HG03354 (cell line): ENCODE measurements around the gene EDC3.
"Not testable (repeated sequence)": the region's sequence is repeated elsewhere in the genome, so short reads cannot be mapped to it uniquely, and the experiment has no call there.

ENCODE experiments used
- ATAC-seq: cut with Tn5 transposase; IDR thresholded peaks from one replicate; pipeline ENCODE4 v1.9.1; 2021; ENCODE audit warnings: mild to moderate bottlenecking; ENCODE audit not compliant: unreplicated experiment, poor library complexity, severe bottlenecking

The EDC3 gene

DNA sequence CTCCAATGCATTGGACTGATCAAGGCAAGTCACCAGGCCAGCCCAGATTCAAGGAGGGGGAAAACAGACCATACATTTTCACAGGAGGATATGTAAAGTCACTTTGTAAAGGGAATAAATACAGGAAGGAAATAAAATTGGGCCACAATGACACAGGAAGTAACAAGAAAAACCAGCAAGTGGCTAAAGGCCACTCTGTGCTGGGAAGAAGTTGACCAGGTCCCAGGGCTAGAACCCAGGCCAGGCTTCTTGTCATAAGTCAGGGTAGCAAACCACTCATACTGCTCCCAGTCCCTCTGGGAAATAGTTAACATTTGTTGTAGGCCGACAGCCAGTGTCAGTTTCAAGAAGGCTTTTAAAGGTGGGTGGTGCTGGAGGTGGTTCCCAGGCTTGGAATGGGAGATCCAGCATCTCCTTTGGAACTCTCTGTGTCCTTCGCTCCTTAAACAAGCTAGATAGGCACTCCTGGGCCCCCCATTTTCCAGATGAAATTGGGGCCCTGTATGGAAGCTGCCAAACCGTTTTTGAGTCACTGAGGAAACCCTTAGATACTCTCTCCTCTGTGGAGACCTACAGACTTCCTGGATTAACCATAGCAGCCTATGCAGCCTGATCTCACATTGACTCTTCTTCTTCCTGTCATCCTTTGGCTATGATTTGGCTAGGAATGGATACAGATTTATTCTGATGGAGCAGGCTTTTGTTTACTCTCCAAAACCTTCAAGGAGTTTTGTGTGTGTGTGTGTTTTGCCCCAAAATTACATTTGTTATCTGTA lies 14.7 kb upstream of the EDC3 start:
- ATAC-seq: no peak

DNA sequence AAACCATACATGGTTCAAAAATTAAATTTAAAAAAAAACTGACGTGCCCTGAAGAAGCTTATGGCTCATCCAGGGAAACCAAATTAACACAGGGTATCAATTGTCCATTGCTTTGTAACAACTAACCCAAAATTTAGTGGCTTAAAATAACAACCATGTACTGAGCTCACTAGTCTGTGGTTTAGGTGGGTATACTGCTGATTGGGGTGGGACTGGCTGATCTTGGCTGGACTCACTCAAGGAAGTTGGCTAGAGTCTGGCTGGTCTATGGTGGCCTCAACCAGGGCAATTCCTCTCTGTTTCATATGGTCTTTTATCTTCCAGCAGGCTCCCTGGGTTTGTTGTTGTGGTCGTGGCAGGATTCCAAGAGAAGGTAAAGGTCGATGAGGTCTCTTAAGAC lies 14.1 kb upstream of the EDC3 start:
- no peak for ATAC-seq

DNA sequence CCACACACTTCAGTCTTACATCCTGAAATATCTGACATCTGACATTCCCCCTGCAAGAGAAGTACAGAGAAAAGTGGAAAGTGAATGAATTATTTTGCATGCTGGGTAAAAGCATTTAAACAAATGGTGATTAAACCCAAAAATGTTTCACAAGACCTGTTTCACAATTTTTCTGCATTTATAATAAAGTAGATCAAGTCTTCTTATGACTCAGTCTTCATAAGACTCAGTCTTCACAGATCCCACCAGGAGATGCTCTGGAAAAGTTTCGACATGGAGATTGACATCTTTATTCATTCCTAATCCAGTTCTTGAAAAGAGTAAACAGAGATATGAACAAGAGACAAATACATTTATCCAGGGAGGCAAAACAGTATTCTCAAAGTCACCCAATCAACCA lies 13.2 kb upstream of the EDC3 start:
- no peak for ATAC-seq

DNA sequence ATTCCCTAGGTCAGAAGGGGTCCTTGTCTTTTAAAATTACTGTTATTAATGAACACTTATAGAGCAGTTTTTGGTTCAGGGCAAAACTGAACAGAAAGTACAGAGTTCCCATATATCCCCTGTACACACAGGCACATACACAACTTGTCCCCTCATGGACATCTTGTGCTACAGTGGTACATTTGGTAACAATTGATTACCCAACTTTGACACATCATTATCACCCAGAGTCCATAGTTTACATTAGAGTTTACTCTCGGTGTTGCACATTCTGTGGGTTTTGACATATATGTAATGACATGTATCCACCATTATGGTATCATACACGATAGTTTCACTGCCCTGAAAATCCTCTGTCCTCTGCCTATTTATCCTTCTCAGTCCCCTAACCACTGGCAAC lies 984 bp upstream of the EDC3 start:
- ATAC-seq: no peak

DNA sequence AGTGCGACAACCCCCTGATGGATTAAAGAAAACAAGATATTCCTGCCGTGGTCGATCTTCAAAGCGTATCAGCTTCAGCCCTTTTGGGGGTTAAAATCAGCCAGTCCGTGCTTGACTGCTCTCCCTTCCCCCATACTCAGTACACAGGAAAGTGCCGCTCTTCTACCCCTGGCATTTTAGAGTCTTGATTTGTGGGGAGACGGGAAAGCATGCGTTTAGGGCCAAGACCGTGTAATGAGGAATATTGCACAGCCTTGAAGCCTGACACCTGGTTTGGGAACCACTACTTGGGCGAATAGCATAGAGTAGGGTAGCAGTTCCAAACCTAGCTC lies 540 bp upstream of the EDC3 start:
- ATAC-seq: no peak

DNA sequence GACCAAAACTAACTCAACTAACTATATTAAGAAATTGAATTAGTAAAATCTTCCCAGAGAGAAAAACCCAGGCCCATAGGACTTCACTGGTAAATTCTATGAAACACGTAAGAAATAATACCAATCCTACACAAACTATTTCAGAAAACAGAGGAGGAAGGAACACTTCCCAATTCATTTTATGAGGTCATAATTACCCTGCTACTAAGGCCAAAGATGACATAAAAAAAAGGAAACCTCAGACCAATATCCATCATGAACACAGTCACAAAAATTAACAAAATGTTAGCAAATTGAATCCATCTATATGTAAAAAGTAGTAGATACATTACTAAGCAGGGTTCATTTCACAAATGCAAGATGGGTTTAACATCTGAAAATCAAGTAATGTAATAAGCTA lies 3.5 kb downstream of the EDC3 start:
- ATAC-seq: no peak

DNA sequence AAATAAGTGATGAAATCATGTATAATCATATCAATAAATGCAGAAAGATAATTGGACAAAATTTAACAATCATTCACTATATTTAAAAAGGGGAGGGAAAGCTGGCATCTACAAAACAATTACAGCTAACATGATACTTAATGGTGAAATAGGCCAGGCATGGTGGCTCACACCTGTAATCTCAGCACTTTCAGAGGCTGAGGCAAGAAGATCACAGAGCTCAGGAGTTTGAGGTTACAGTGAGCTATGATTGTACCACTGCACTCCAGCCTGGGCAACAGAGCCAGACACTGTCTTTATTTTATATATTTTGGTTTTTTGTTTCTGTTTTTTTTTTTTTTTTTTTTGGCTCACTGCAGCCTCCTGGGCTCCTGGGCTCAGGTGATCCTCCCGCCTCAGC lies 12.1 kb downstream of the EDC3 start:
- ATAC-seq: no peak

DNA sequence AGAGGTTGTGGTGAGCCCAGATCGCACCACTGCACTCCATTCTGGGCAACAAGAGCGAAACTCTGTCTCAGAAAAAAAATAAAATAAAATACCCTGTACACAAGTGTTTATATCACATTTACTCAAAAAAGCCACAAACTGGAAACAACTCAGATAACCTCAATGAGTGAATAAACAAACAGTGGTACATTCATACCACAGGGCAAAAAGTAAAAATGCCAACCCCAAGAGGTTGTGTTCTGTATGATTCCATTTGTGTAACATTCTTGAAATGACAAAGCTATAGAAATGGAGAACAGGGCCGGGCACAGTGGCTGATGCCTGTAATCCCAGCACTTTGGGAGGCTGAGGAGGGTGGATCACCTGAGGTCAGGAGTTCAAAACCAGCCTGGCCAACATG lies 12.9 kb downstream of the EDC3 start:
- ATAC-seq: no peak

DNA sequence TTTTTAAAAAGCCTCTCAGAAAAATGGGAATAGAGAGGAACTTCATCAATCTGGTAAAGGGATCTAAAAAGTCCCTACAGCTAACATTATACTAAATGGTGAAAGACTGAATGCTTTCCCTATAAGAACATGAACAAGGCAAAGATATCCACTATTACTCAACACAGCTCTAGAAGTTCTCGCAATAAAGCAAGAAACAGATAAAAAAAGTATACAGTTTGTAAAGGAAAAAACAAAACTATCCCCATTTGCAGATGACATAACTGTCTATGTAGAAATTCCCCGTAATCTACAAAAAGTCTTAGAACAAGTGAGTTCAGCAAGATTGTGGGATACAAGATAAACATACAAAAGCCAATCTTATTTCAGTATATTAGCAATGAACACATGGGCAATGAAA lies 15.4 kb downstream of the EDC3 start:
- ATAC-seq: no peak

DNA sequence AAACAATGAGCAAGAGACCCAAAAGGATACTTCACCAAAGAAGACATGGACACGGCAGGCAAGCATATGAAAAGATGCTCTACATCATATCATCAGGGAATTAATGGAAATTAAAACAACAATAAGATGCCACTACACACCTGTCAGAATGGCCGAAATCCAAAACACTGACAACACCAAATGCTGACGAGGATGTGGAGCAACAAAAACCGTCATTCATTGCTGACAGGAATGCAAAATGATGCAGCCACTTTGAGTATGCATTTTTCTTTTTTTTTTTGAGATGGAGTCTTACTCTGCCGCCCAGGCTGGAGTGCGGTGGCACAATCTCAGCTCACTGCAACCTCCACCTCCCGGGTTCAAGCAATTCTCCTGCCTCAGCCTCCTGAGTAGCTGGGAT lies 19.0 kb downstream of the EDC3 start:
- ATAC-seq: no peak

DNA sequence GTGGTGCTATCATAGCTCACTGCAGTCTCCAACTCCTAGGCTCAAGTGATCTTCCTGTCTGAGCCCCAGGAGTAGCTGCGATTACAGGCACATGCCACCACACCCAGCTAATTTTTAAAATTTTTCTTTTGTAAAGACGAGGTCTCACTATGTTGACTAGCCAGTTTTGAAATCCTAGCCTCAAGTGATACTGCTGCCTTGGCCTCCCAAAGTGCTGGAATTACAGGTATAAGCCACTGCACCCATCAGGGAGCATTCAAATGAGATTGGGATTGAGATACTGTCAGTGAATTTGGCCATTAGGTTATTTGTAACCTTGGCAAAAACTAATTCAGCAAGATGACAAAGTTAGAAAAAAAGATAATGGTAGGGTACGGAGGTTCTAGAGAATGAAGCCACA lies 21.7 kb downstream of the EDC3 start:
- no peak for ATAC-seq

DNA sequence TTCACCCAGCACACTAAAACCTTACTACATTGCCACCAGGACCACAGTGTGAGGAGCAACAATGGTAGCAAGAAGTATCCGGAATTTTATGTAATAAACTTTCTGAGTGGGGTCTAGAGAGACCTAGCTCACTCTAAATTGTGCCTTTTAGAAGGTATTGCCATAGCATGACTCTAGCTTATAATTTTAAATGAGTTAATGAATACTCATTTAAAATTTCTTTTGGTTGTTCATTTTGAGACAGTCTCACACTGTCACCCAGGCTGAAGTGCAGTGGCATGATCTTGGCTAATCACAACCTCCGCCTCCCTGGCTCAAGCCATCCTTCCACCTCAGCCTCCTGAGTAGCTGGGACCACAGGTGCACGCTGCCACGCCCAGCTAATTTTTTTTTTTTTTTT lies 26.2 kb downstream of the EDC3 start:
- no peak for ATAC-seq

DNA sequence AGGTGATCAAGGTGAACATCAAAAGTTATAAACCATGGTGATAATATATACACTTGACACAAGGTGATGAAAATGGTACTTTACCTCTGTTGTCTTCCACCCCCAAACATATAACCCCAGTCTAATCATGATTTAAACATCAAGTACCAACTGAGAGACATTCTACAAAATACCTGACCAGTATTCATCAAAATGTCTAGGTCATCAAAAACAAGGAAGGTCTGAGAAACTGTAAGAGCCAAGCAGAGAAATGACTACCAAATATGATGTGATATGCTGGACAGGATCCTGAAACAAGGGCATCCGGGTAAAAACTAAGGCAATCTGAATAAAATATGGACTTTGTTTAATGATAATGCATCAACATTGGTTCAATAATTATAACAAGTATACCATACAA lies 27.8 kb downstream of the EDC3 start:
- no peak for ATAC-seq

DNA sequence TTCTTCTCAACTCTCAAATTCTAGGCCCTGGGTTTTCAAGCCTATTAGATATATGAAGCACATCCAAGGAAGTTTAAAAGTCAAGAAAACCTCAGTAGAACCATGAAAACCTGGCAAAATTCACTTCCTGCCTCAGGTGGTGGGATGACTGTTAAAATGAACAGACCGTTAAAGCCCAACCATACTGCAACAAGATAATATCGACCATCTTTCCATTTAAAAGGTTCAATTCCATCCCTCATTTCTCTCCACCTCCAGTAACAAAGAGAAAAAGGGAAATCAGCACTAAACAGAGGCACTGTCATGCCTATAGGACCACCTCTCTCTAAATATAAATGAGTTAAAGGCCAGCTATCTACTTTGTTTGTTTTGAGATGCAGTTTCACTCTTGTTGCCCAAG lies 31.2 kb downstream of the EDC3 start:
- ATAC-seq: no peak

DNA sequence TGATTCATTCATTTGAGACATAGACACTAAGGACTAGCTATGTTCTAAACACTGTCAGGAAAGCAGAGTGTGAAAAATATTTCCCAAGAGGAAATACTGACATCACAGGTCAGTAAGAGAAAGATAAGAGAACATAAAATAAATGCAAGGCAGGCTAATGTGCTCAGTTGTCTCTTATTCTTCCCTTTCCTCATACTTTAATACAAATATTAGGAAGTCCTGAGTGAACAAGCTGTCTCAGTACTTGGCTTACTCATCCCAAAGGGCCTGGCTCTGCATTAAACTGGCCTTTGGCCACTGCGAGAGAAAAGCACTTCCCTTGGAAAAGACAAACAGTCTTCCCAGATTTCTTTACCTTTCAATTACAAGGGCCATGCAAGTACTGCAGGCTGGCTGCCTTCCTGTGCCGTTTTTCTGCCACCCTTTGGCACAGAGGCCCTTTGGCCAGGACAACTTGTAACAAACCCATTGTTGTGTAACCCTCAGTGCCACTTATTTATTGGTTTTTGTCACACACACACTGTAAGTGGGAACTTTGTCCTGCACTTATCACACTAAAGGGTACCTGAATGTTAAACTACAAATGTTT lies 31.7 kb downstream of the EDC3 start:
- no peak for ATAC-seq

DNA sequence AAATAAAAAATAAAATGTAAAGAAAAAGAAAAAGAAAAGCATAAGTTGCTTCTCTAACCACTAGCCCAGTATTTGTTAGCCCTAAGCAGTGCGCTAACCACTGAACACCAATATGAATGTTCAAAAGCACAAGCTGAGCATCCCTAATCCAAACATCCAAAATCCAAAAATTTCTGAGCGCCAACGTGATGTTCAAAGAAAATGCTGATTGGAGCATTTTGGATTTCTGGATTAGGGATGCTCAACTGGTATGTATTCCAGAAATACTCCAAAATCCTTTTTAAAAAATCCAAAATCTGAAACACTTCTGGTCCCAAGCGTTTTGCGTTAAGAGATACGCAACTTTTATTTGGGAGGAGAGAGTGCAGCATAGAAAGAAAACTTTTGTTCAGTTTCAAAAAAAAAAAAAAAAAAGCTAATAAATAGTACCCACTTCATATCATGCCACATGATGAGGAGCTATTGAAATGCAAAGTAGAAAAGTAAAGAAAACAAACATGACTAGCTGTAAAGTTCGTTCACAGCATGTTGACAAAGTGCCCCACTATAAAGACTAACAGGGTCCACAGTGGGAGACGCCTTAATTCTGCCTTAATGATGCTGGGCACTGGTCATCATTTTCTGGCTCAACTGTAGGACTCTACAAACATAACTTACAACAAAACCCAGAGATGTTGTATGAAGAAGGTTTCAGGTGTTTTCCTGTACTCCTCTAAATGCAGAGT lies 32.4 kb downstream of the EDC3 start:
- no peak for ATAC-seq

DNA sequence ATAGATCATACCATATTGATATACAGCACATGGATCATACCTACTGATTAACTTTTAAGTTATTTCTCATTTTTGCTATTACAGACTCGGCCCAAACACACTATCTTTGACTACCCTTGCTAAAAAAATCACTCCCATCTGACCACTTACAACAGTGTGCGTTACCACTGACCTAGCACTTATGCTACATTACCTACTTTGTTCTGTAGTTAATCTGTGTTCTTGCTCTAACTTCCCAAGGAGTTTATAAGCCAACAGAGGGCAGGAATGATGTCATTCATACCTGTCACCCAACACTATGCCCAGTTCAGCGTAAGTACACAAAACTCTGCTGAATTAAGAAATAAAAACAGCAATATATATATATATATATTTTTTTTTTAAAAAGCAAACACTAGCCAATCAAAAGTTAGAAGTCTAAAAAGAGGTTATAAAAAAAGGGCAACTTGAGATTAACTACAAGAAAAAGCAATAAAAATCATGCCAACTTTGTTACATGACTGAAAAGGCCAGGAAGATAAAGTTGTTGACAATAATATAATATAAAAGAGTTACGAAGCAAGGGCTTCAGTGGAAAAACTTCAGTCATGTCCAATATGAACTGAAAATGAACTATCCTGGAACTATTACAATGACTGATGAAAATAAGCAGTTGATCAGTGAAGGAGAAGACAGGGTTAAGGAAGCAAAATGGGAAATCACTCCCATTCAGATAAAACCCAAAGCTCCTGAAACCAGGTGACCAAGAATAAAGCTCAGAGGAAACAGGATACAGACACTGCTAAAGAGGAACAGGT lies 33.6 kb downstream of the EDC3 start:
- no peak for ATAC-seq

DNA sequence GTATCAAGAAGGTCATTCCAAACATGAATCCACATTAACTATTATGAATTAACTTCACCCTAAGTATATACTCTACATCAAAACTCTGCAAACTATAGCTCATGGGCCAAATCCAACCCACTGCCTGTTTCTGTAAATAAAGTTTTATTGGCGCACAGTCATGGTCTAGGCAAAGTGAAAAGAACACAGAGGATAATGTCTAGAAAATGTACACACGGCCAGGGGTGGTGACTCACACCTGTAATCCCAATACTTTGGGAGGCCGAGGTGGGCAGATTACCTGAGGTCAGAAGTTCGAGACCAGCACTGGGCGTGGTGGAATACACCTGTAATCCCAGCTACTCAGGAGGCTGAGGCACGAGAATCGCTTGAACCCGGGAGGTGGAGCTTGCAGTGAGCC lies 34.5 kb downstream of the EDC3 start:
- not testable (repeated sequence) for ATAC-seq

DNA sequence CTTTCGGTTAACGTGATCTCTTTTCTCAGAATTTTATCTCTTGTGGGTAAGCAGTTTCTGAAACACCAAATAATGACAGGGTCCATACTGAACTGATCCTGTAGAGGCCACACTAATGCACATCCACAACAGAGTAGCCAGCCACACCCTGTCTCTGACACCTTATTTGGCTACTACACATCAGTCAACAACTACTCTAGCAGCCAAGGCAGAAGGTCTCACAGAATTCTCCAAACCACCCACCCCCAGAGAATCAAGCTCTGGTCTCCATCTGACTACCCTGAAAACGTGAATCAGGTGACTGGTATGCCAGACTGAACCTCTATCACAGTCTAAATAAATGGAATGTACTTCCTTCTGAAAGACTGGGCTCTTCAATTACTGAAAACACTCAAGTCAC lies 38.0 kb downstream of the EDC3 start:
- no peak for ATAC-seq

DNA sequence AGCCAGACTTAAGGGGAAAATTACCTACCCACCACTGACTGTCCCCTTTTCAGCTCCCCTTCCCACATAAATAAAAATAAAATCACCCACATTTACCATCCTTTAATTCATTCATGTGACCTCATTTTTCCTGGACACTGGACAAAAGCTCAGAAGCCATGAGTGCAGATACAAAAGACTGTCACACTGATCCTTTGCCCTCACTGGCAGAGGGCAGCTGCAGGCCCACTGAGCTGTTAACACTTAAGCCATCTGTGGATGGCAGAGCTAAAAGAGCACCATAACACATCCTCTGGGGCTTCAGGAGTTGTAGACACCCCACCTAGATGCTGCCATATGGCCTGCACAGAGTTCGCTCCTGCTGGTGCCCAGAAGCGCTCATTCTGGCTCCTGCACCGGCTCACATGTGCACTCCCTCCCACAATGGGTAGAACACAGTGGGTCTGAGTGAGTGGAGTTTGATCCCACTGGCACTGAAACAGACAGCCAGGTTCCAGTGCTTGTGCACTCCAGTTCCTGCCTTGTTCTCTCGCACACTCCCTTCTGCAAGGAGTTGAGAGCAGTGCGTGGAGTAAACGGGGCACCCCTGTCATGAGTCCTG lies 38.8 kb downstream of the EDC3 start:
- no peak for ATAC-seq
